PC-9 (cell line): ENCODE measurements around the gene IGDCC3. TPM values are rescaled to one million over a fixed set of nuclear protein-coding genes. Genes with fewer than 3 reads are reported as not detected.

ENCODE experiments used
- BruUV-seq: library from RNA; stranded (reverse); fragments of 400-500 nt; replicated peaks from 2 replicates; lab custom pipeline; 2021; lab: Mats Ljungman, UMichigan
- CTCF ChIA-PET: fragments of 300-600 bp; sonication (Branson Sonifier 250); formaldehyde crosslinking; loops from one replicate; lab custom pipeline; 2022; ENCODE audit warnings: antibody characterized with exemption; lab: Charles Lee
- POLR2A ChIA-PET: fragments of 300-600 bp; sonication (Branson Sonifier 250); formaldehyde crosslinking; loops from one replicate; lab custom pipeline; 2022; ENCODE audit warnings: antibody characterized with exemption; ENCODE audit not compliant: unreplicated experiment; lab: Charles Lee
- DNase-seq, 2 experiments: peaks; one replicate each; pipeline versions ENCODE4 v3.0.0 to v3.0.0-alpha.2; 2015 to 2022; ENCODE audit warnings: mixed read lengths in 1 of 2
- H2AFZ ChIP-seq: fragments of 200-600 bp; sonication (generic); 2 replicates; pipeline ENCODE4 v1.8.1; 2017; ENCODE audit warnings: antibody characterized with exemption
- H3F3A ChIP-seq: fragments of 200-600 bp; sonication (generic); 2 replicates; pipeline ENCODE4 v1.8.1; 2017; ENCODE audit warnings: antibody characterized with exemption, mild to moderate bottlenecking, low read depth; ENCODE audit not compliant: insufficient read depth
- H3K27ac ChIP-seq: fragments of 200-600 bp; sonication (generic); 2 replicates; pipeline ENCODE4 v1.6.1; 2016; ENCODE audit warnings: mixed run types
- H3K27me3 ChIP-seq: fragments of 200-600 bp; sonication (generic); 2 replicates; pipeline ENCODE4 v1.6.1; 2016; ENCODE audit warnings: low read depth, mixed run types; ENCODE audit not compliant: insufficient read depth
- H3K36me3 ChIP-seq: fragments of 200-600 bp; sonication (generic); 2 replicates; pipeline ENCODE4 v1.6.1; 2016; ENCODE audit warnings: low read depth, mixed run types
- H3K4me1 ChIP-seq: fragments of 200-600 bp; sonication (generic); replicated peaks from 2 replicates; pipeline ENCODE4 v1.6.1; 2016; ENCODE audit warnings: mixed run types; ENCODE audit not compliant: insufficient read depth
- H3K4me2 ChIP-seq: fragments of 200-600 bp; sonication (generic); 2 replicates; pipeline ENCODE4 v1.6.1; 2017; ENCODE audit warnings: mixed run types
- H3K4me3 ChIP-seq: fragments of 200-600 bp; sonication (generic); 2 replicates; pipeline ENCODE4 v1.6.1; 2016; ENCODE audit warnings: mixed run types
- H3K79me2 ChIP-seq: fragments of 200-600 bp; sonication (generic); 2 replicates; pipeline ENCODE4 v1.6.1; 2017; ENCODE audit warnings: low read depth, mixed run types
- H3K9me2 ChIP-seq: fragments of 200-600 bp; sonication (generic); 2 replicates; pipeline ENCODE4 v1.8.1; 2017; ENCODE audit warnings: mild to moderate bottlenecking; ENCODE audit not compliant: insufficient read depth
- H3K9me3 ChIP-seq: fragments of 200-600 bp; sonication (generic); 2 replicates; pipeline ENCODE4 v1.8.1; 2016; ENCODE audit warnings: low read depth; ENCODE audit not compliant: insufficient read depth
- H4K20me1 ChIP-seq: fragments of 200-600 bp; sonication (generic); 2 replicates; pipeline ENCODE4 v1.8.1; 2017; ENCODE audit not compliant: insufficient read depth
- EZH2 ChIP-seq: fragments of 200-600 bp; sonication (generic); IDR thresholded peaks from 2 replicates; pipeline ENCODE4 v1.8.0; 2017; ENCODE audit warnings: antibody characterized with exemption, low read depth
- intact Hi-C: fragments of 100-400 bp; cut with micrococcal nuclease; formaldehyde crosslinking; loops from one replicate; pipeline ENCODE4 v1.10.0; 2022; ENCODE audit not compliant: unreplicated experiment
- total RNA-seq: library from RNA; stranded (reverse); gene quantifications from 2 replicates; pipeline ENCODE4 v1.2.3, GENCODE V29; 2021
- TF ChIP-seq, protein P1 (sequence below): fragments of 200-600 bp; sonication (generic); conservative IDR thresholded peaks from 2 replicates; pipeline ENCODE4 v1.6.1; 2017; ENCODE audit warnings: mixed run types, antibody characterized with exemption, mild to moderate bottlenecking, moderate library complexity

Gene IGDCC3
- total RNA-seq, 1 experiment from 2014 or later = 0.22 TPM

DNA sequence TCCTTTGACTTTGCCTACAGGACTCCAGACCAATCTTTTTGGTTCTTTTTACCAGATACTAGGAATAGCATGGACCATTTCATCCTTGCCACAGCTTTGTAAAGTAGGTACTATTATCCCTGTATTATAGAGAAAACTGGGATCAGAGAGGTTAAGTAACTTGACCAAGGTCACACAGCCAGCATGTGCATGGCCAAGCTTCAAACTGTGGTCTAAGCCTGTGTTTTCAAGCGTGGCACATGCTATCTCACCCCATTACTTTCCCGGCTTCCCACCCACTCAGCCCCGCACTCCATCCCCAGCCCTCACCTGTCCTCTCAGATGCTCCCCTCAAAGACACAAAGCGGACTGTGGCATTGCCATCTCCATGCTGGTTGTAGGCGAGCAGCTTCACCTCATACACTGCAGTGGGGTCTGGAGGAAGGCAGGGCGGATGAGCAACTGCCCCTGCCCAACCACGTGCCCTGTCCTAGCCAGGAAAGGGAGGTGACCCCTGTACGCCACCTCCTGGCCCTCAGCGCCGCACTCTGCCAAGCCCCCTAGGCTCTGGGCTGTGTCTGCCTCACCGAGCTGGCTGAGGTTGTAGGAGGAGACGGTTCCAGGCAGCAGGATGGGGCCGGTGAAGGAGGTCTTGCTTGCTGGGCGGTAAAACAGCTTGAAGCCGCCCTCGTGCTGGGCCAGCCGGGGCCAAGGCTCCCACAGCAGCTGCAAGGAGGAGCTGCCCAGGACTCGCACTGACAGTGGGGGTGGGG lies 47.6 kb downstream of the IGDCC3 start:
- POLR2A ChIA-PET = no interaction called here

DNA sequence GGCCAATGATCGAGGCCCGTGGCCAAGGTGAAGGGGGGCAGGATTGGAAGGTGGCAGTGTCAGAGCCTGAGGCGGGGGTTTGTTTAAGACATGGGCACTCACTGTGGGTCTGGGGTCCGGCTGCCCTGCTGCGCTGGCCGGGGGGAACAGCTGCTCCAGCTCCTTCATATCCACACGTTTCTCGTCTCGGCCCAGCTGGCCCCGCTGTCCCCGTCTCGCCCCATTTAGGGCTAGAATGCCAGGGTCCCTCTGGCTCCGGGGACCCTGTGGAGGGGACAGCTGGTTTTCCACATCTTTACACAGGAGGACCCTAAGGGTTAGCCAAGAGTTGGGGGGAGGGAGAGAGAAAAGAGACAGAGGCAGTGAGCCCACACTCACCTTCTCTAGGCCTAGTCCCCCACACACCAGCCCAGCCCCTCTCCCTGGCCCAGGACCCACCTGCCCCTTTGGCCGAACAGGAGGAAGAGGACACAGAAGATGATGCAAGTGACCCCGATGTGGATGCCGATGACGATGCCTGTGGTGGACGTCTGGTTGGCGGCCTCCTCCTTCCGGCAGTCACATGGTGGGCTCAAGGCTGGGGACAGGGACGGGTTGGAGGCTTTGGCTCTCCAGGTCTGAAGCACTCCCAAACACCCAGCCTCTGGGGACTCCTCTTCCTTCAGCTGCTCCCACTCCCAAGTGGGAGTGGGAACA lies 48.4 kb downstream of the IGDCC3 start:
- Histone ChIP-seq H3K4me3 (no peak overlapping the region), H3K27me3 (no peaks in the 10 kb centered on the region; the same call in 1 of the 2 replicates), H3K79me2 (no peaks in the 10 kb centered on the region), H3K9me3 (no peaks in the 10 kb centered on the region), H3K36me3 (no peaks in the 10 kb centered on the region), H3K27ac (no peak overlapping the region), H3K9me2 (no peaks in the 10 kb centered on the region), H2AFZ (no peak overlapping the region), H3F3A (no peaks in the 10 kb centered on the region), H4K20me1 (no peaks in the 10 kb centered on the region), H3K4me2 (no peak overlapping the region), H3K4me1 (no peaks in the 10 kb centered on the region)
- no peak for TF ChIP-seq EZH2
- TF ChIP-seq, protein P1, sequence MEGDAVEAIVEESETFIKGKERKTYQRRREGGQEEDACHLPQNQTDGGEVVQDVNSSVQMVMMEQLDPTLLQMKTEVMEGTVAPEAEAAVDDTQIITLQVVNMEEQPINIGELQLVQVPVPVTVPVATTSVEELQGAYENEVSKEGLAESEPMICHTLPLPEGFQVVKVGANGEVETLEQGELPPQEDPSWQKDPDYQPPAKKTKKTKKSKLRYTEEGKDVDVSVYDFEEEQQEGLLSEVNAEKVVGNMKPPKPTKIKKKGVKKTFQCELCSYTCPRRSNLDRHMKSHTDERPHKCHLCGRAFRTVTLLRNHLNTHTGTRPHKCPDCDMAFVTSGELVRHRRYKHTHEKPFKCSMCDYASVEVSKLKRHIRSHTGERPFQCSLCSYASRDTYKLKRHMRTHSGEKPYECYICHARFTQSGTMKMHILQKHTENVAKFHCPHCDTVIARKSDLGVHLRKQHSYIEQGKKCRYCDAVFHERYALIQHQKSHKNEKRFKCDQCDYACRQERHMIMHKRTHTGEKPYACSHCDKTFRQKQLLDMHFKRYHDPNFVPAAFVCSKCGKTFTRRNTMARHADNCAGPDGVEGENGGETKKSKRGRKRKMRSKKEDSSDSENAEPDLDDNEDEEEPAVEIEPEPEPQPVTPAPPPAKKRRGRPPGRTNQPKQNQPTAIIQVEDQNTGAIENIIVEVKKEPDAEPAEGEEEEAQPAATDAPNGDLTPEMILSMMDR = no peak
- CTCF ChIA-PET = interaction anchor here (0.7 kb wide), 1 partner anchor 17 kb away, joined by 3 read pairs; no protein-coding TSS in a partner anchor
- DNase-seq = no peak
- POLR2A ChIA-PET = no interaction called here
- intact Hi-C loops = no loop called here
- no TSS peak for BruUV-seq

More for the DNA sequence above, 47.6 kb downstream of the IGDCC3 start:
- Histone ChIP-seq H3K4me3 (no peak overlapping the region), H3K27me3 (no peaks in the 10 kb centered on the region; the same call in 1 of the 2 replicates), H3F3A (no peaks in the 10 kb centered on the region), H2AFZ (no peak overlapping the region), H3K36me3 (no peaks in the 10 kb centered on the region), H3K4me2 (no peak overlapping the region), H3K9me2 (no peaks in the 10 kb centered on the region), H4K20me1 (no peaks in the 10 kb centered on the region), H3K4me1 (no peaks in the 10 kb centered on the region), H3K79me2 (no peaks in the 10 kb centered on the region), H3K9me3 (no peaks in the 10 kb centered on the region), H3K27ac (no peak overlapping the region)
- intact Hi-C loops = no loop called here
- no peak for TF ChIP-seq EZH2
- TF ChIP-seq, protein P1 = no peak
- CTCF ChIA-PET = interaction anchor here (0.7 kb wide), 1 partner anchor 17 kb away, joined by 3 read pairs; no protein-coding TSS in a partner anchor
- BruUV-seq = no TSS peak
- no peak for DNase-seq

DNA sequence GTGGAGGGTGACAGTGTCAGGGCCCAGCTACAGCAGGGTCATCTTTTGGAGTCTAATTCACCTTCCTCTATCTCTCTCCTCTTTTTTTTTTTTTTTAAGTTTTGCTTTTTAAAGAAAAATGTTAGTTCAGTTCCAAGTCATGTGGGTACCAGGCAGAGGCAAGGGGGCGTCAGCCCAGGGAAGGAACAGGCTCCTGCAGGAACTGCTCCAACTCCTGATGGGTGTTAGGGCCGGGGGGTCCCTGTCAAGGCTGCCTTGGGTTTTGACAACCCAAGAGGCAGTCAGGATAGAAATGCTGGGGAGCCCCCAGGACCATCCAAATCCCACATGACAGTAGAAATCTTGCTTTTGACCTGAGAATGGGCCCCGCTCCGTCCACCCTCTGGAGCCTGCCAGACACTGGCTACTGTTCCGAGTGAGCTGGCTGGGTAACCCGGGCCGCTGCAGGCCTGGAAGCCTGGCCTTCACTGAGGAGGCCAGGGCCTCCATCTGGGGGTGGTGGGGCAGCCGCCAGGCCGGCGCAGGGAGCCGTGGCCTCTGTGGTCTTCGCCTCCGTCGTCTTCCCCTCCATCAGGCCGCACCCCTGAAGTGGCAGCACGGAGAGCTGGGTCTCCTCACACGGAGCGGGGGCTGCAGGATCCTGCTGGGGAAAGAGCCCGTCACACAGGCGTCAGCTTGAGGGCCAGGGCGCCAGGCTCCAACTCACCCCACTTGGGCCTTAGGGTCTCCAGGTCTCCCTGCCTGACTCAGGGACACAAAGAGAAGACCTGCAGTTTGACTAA lies 49.1 kb downstream of the IGDCC3 start:
- Histone ChIP-seq H3K4me3 (no peak overlapping the region), H3K79me2 (no peaks in the 10 kb centered on the region), H3K4me2 (no peak overlapping the region), H3K9me3 (no peaks in the 10 kb centered on the region), H3K4me1 (no peaks in the 10 kb centered on the region), H3K27me3 (no peaks in the 10 kb centered on the region; the same call in 1 of the 2 replicates), H3K9me2 (no peaks in the 10 kb centered on the region), H4K20me1 (no peaks in the 10 kb centered on the region), H3F3A (no peaks in the 10 kb centered on the region), H2AFZ (no peak overlapping the region), H3K36me3 (no peaks in the 10 kb centered on the region), H3K27ac (no peak overlapping the region)
- no TSS peak for BruUV-seq
- DNase-seq = no peak
- CTCF ChIA-PET = interaction anchor here (0.7 kb wide), 1 partner anchor 619 kb away, joined by 4 read pairs; no protein-coding TSS in a partner anchor
- TF ChIP-seq EZH2 = no peak
- TF ChIP-seq, protein P1 = no peak
- POLR2A ChIA-PET = no interaction called here
- intact Hi-C loops = no loop called here
